Vagina (tissue), 2 donors: ENCODE results near the gene HESX1.

Experiments used
- POLR2AphosphoS5 ChIP-seq, 2 donors: sonication (generic); formaldehyde crosslinking; IDR thresholded peaks; one replicate each; pipeline ENCODE4 v1.9.0; 2017; ENCODE audit warnings: antibody characterized with exemption in 2 of 2, mild to moderate bottlenecking in 2 of 2, low read depth in 1 of 2; ENCODE audit not compliant: insufficient read depth in 1 of 2
- TF ChIP-seq, protein P1 (sequence below), 3 experiments: fragments of 450-650 bp in 2 of 3; fragments of 200-600 bp in 1 of 3; sonication (generic) in 1 of 3; IDR thresholded peaks; one replicate each; pipeline ENCODE4 v1.5.1; 2017 to 2019; ENCODE audit warnings: antibody characterized with exemption in 3 of 3, mild to moderate bottlenecking in 2 of 3, moderate library complexity in 2 of 3

DNA sequence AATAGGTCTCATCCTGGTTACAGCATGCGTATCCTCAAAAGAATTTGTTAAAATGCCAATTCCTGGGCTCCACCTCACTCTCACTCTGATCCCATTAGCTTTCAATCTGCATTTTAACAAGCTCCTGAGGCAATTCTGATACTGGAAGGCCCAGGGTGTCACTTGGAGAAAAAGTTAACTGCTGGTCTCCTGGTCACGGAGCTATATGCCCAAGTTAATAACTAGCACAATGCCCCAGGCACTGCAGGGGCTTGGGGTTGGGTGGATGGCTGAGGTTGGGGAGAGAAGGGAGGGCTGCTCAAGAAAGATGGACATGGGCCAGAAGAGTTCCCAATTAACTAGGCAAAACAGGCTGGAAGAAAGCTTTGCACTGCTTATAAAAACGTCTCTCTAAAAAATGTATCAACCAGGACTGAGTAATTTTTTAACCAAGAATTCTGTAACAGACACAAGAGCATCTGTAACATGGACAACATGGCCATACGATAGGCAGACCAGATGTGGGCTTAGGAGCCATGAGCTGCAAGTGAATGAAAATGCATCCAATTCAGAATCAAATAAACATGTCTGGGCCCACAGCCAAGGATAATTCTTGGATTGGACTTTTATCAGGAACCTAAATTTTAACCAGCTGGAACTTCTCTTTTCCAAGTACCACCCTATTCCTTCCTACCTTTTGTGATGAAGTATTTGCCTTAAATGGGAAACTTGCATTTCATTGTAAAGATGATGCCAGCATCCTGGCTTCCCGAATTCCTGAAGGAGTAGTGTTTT, 38.8 kb downstream of the HESX1 start:
- TF ChIP-seq, protein P1, sequence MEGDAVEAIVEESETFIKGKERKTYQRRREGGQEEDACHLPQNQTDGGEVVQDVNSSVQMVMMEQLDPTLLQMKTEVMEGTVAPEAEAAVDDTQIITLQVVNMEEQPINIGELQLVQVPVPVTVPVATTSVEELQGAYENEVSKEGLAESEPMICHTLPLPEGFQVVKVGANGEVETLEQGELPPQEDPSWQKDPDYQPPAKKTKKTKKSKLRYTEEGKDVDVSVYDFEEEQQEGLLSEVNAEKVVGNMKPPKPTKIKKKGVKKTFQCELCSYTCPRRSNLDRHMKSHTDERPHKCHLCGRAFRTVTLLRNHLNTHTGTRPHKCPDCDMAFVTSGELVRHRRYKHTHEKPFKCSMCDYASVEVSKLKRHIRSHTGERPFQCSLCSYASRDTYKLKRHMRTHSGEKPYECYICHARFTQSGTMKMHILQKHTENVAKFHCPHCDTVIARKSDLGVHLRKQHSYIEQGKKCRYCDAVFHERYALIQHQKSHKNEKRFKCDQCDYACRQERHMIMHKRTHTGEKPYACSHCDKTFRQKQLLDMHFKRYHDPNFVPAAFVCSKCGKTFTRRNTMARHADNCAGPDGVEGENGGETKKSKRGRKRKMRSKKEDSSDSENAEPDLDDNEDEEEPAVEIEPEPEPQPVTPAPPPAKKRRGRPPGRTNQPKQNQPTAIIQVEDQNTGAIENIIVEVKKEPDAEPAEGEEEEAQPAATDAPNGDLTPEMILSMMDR (IDR thresholded peaks at IDR 0.05): no peak
- no peak for TF ChIP-seq POLR2AphosphoS5 (IDR thresholded peaks at IDR 0.05; ENCODE audit: insufficient read depth in 1 of 2, low read depth in 1 of 2)
